Neuronal stem cell (in vitro differentiated cells): ENCODE measurements around the gene C11orf52.

Experiments used
- DNase-seq: peaks from one replicate; pipeline ENCODE4 v3.0.0-alpha.2; 2013; ENCODE audit warnings: low spot score
- H2AFZ ChIP-seq: one replicate; pipeline ENCODE4 v1.6.1; 2013; ENCODE audit warnings: mild to moderate bottlenecking, low read length, inconsistent platforms
- H2AK5ac ChIP-seq: 2 replicates; pipeline ENCODE4 v1.6.1; 2013; ENCODE audit warnings: low read depth, mild to moderate bottlenecking, inconsistent platforms, low read length, moderate library complexity, mixed read lengths
- H2BK120ac ChIP-seq: 2 replicates; pipeline ENCODE4 v1.6.1; 2013; ENCODE audit warnings: low read depth, mild to moderate bottlenecking, inconsistent platforms, low read length, moderate library complexity, mixed read lengths
- H2BK12ac ChIP-seq: one replicate; pipeline ENCODE4 v1.6.1; 2013; ENCODE audit warnings: low read length, inconsistent platforms
- H2BK15ac ChIP-seq: 2 replicates; pipeline ENCODE4 v1.6.1; 2013; ENCODE audit warnings: mild to moderate bottlenecking, low read length, inconsistent platforms, mixed read lengths
- H2BK5ac ChIP-seq: one replicate; pipeline ENCODE4 v1.6.1; 2013; ENCODE audit warnings: inconsistent platforms, mild to moderate bottlenecking, low read length, moderate library complexity
- H3K14ac ChIP-seq: one replicate; pipeline ENCODE4 v1.6.1; 2013; ENCODE audit warnings: low read length, inconsistent platforms
- H3K18ac ChIP-seq: 2 replicates; pipeline ENCODE4 v1.6.1; 2013; ENCODE audit warnings: low read length, inconsistent platforms
- H3K23ac ChIP-seq: 2 replicates; pipeline ENCODE4 v1.6.1; 2013; ENCODE audit warnings: low read depth, mild to moderate bottlenecking, mixed read lengths, low read length, inconsistent platforms; ENCODE audit not compliant: poor library complexity
- H3K27ac ChIP-seq: replicated peaks from 3 replicates; pipeline ENCODE4 v1.5.1; 2013; ENCODE audit warnings: low read length, inconsistent platforms
- H3K27me3 ChIP-seq, 3 experiments: 2 replicates each; pipeline ENCODE4 v1.6.1; 2013; ENCODE audit warnings: low read length in 3 of 3, mild to moderate bottlenecking in 2 of 3, inconsistent platforms in 1 of 3, low read depth in 1 of 3, mixed read lengths in 1 of 3, moderate library complexity in 1 of 3; ENCODE audit not compliant: control insufficient read depth in 3 of 3, insufficient read depth in 3 of 3
- H3K36me3 ChIP-seq, 2 donors: replicated peaks in 1 of 2; 2 replicates each; pipeline ENCODE4 v1.6.1; 2013; ENCODE audit warnings: low read length in 2 of 2; ENCODE audit not compliant: control insufficient read depth in 2 of 2, insufficient read depth in 2 of 2
- H3K4ac ChIP-seq: 2 replicates; pipeline ENCODE4 v1.6.1; 2013; ENCODE audit warnings: inconsistent platforms, mild to moderate bottlenecking, low read length, moderate library complexity
- H3K4me1 ChIP-seq, 2 donors: 1 replicate in 1 of 2; 2 replicates in 1 of 2; pipeline ENCODE4 v1.6.1; 2013; ENCODE audit warnings: low read length in 2 of 2, low read depth in 1 of 2; ENCODE audit not compliant: control insufficient read depth in 2 of 2, insufficient read depth in 1 of 2
- H3K4me2 ChIP-seq: one replicate; pipeline ENCODE4 v1.6.1; 2013; ENCODE audit warnings: mild to moderate bottlenecking, low read length, inconsistent platforms; ENCODE audit not compliant: insufficient read depth, poor library complexity, severe bottlenecking
- H3K4me3 ChIP-seq, 2 donors: 2 replicates each; pipeline ENCODE4 v1.5.1; 2013; ENCODE audit warnings: low read length in 2 of 2, mild to moderate bottlenecking in 2 of 2, inconsistent platforms in 1 of 2, moderate library complexity in 1 of 2
- H3K79me1 ChIP-seq: one replicate; pipeline ENCODE4 v1.6.1; 2013; ENCODE audit warnings: low read depth, mild to moderate bottlenecking, inconsistent platforms, low read length, moderate library complexity
- H3K9ac ChIP-seq: one replicate; pipeline ENCODE4 v1.6.1; 2013; ENCODE audit warnings: mild to moderate bottlenecking, low read depth, low read length, inconsistent platforms; ENCODE audit not compliant: poor library complexity
- H3K9me3 ChIP-seq, 2 donors: replicated peaks in 1 of 2; 2 replicates each; pipeline versions ENCODE3 to v1.6.1; 2013; ENCODE audit warnings: low read length in 2 of 2, mild to moderate bottlenecking in 2 of 2, inconsistent platforms in 1 of 2, low read depth in 1 of 2, mixed read lengths in 1 of 2, moderate library complexity in 1 of 2; ENCODE audit not compliant: control insufficient read depth in 2 of 2, insufficient read depth in 1 of 2
- H4K8ac ChIP-seq: one replicate; pipeline ENCODE4 v1.6.1; 2013; ENCODE audit warnings: low read depth, mild to moderate bottlenecking, inconsistent platforms, low read length, moderate library complexity
- H4K91ac ChIP-seq: one replicate; pipeline ENCODE4 v1.6.1; 2013; ENCODE audit warnings: low read length, low read depth, mild to moderate bottlenecking, inconsistent platforms; ENCODE audit not compliant: poor library complexity
- WGBS, 2 donors: extraction: QIAGEN DNeasy Blood & Tissue Kit; methylation state at CpG; one replicate each; pipeline ENCODE4 v1.1.7; 2013; ENCODE audit warnings: missing lambda C conversion rate in 2 of 2, mixed read lengths in 1 of 2; ENCODE audit not compliant: insufficient read length in 2 of 2, insufficient replicate concordance in 1 of 2; ENCODE audit errors: extremely low coverage in 2 of 2; 5-methylcytosine and 5-hydroxymethylcytosine counted together

The C11orf52 gene

DNA sequence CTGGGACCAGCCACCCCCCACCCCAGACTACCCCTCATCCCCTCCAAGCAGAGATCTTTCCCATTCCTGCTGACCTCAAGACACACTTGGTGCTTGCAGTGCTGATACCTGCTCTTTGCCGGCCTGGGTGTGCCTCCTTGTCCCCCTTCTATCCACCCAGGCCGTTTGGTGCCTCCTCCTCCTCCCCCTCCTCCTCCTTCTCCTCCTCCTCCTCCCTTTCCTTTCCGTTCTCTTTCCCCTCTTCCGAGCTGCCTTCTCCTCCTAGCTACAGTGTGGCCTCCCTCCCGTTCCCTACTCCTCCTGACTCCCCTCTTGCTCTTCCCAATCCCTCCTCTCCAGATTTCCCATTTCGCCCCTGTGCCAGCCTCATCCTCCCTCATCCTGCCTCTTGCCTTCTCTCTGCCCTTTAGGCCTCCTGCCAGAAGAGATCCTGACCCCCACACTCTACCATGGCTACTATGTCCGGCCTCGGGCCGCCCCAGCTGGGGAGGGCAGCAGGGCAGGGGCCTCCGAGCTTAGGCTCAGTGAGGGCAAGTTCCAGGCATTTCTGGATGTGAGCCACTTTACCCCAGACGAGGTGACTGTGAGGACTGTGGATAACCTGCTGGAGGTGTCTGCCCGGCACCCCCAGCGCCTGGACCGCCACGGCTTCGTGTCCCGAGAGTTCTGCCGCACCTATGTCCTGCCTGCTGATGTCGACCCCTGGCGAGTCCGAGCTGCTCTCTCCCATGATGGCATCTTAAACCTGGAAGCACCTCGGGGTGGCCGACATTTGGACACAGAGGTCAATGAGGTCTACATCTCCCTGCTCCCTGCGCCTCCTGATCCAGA, 5.5 kb upstream of the C11orf52 start:
- peaks cover 5 to 13% of the 10 kb centered on the region in 2 donors for H3K4me1 ChIP-seq
- H2BK120ac ChIP-seq: no peak overlapping the region
- no peak overlapping the region for H4K91ac ChIP-seq
- H3K23ac ChIP-seq: peak overlapping the region; percentile 4
- H2BK15ac ChIP-seq: peak overlapping the region; percentile 40
- no peak overlapping the region for H4K8ac ChIP-seq
- no peak overlapping the region for H3K14ac ChIP-seq
- H2AFZ ChIP-seq: peak overlapping the region; percentile 53
- H3K4me2 ChIP-seq: no peak overlapping the region
- no peak overlapping the region for H3K27ac ChIP-seq
- no CpG with 5 or more reads among the region's 24 CpGs for WGBS, 2 donors
- H3K18ac ChIP-seq: peak overlapping the region; percentile 5
- H3K79me1 ChIP-seq: no peaks in the 10 kb centered on the region
- no peak overlapping the region for H2BK5ac ChIP-seq
- H2AK5ac ChIP-seq: peak overlapping the region; percentile 33
- H3K4me3 ChIP-seq: no peak overlapping the region
- no peaks in the 10 kb centered on the region for H3K27me3 ChIP-seq
- no peak overlapping the region for H2BK12ac ChIP-seq
- H3K36me3 ChIP-seq: no peaks in the 10 kb centered on the region
- no peaks in the 10 kb centered on the region for H3K9me3 ChIP-seq
- DNase-seq: no peak
- no peak overlapping the region for H3K9ac ChIP-seq
- peak overlapping the region; percentile 17 for H3K4ac ChIP-seq

DNA sequence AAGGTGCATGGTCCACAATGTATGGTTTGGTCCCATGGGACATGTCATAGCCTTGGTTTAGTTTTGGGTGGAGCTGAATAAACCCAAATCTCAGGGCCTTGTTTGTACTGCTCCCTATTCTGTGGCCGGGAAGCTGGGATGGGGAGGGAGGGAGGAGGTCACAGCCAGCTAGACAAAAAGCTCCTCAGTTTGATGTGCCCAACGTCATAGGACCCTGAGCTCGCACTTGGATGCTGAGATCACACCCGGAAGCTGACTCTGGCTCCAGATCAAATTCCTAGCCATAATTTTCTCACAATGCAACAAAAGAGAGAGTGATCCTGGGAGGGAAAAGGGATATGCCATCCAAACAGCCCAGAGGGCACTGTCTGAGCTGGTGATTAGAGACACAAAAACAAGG, 4.7 kb upstream of the C11orf52 start:
- no peak for DNase-seq
- Histone ChIP-seq H3K4me2 (no peak overlapping the region), H2BK12ac (no peak overlapping the region), H4K91ac (no peak overlapping the region), H2AK5ac (peak overlapping the region; percentile 33), H3K23ac (no peak overlapping the region), H2BK5ac (no peak overlapping the region), H2AFZ (peak overlapping the region; percentile 53), H4K8ac (no peak overlapping the region), H3K36me3 (no peaks in the 10 kb centered on the region), H3K79me1 (no peaks in the 10 kb centered on the region), H2BK120ac (no peak overlapping the region), H3K27me3 (no peaks in the 10 kb centered on the region), H3K9ac (no peak overlapping the region), H3K4me1 (peaks cover 8 to 16% of the 10 kb centered on the region in 2 donors), H3K4me3 (no peak overlapping the region), H3K18ac (no peak overlapping the region), H3K4ac (peak overlapping the region; percentile 17), H2BK15ac (no peak overlapping the region), H3K14ac (no peak overlapping the region), H3K27ac (no peak overlapping the region), H3K9me3 (no peaks in the 10 kb centered on the region)
- no CpG with 5 or more reads among the region's 4 CpGs for WGBS, 2 donors

DNA sequence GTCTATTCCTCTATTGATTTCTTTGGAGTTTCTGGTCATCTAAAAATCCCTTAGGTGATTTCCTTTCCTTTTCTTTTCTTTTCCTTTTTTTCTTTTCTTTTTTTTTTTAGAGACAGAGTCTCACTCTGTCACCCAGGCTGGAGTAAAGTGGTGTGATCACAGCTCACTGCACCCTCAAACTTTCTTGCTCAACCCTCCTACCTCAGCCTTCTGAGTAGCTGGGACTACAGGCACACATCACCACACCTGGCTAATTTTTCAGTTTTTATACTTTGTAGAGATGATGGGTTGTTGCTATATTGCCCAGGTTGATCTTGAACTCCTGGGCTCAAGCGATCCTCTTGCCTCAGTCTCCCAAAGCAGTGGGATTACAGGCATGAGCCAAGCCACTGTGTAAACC, 1.9 kb upstream of the C11orf52 start:
- H2AK5ac ChIP-seq: no peak overlapping the region
- no peak overlapping the region for H2BK120ac ChIP-seq
- no peak overlapping the region for H3K4me2 ChIP-seq
- H3K18ac ChIP-seq: no peak overlapping the region
- H3K27me3 ChIP-seq: no peaks in the 10 kb centered on the region
- H3K14ac ChIP-seq: no peak overlapping the region
- no CpG with 5 or more reads among the region's 1 CpG for WGBS, 2 donors
- H3K36me3 ChIP-seq: no peaks in the 10 kb centered on the region
- H2BK15ac ChIP-seq: no peak overlapping the region
- no peak overlapping the region for H3K4me3 ChIP-seq
- H3K4ac ChIP-seq: no peak overlapping the region
- H3K27ac ChIP-seq: no peak overlapping the region
- H4K8ac ChIP-seq: no peak overlapping the region
- H3K4me1 ChIP-seq: peaks cover 8 to 12% of the 10 kb centered on the region in 2 donors
- DNase-seq: no peak
- no peak overlapping the region for H2BK5ac ChIP-seq
- no peak overlapping the region for H3K23ac ChIP-seq
- no peak overlapping the region for H3K9ac ChIP-seq
- no peaks in the 10 kb centered on the region for H3K79me1 ChIP-seq
- no peak overlapping the region for H2BK12ac ChIP-seq
- no peaks in the 10 kb centered on the region for H3K9me3 ChIP-seq
- H4K91ac ChIP-seq: no peak overlapping the region
- H2AFZ ChIP-seq: no peak overlapping the region

DNA sequence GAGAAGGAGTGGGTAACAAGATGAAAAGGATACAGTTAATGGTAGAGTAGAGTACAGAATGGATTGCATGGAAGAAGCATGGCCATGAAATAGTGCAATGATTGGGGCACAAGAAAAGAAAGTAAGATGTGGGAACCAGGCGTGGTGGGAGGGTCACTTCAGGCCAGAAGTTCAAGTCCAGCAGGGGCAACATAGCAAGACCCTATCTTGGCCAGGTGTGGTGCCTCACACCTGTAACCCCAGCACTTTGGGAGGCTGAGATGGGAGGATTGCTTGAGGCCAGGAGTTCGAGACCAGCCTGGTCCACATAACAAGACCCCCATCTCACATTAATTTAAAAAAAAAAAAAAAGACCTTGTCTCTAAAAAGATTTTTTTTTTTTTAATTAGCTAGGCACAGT, 1.4 kb upstream of the C11orf52 start:
- H2BK120ac ChIP-seq: no peak overlapping the region
- H2BK15ac ChIP-seq: no peak overlapping the region
- H3K4me3 ChIP-seq: no peak overlapping the region
- no peaks in the 10 kb centered on the region for H3K79me1 ChIP-seq
- peaks cover 3 to 6% of the 10 kb centered on the region in 2 donors for H3K4me1 ChIP-seq
- WGBS, 2 donors: no CpG with 5 or more reads among the region's 2 CpGs
- H3K4ac ChIP-seq: no peak overlapping the region
- no peak overlapping the region for H4K91ac ChIP-seq
- H3K9ac ChIP-seq: no peak overlapping the region
- H3K9me3 ChIP-seq: no peaks in the 10 kb centered on the region
- no peaks in the 10 kb centered on the region for H3K27me3 ChIP-seq
- H3K23ac ChIP-seq: no peak overlapping the region
- H3K14ac ChIP-seq: no peak overlapping the region
- H2BK5ac ChIP-seq: no peak overlapping the region
- H2AFZ ChIP-seq: no peak overlapping the region
- H3K4me2 ChIP-seq: no peak overlapping the region
- H3K36me3 ChIP-seq: no peaks in the 10 kb centered on the region
- no peak overlapping the region for H3K27ac ChIP-seq
- no peak for DNase-seq
- no peak overlapping the region for H2AK5ac ChIP-seq
- H2BK12ac ChIP-seq: no peak overlapping the region
- H3K18ac ChIP-seq: no peak overlapping the region
- no peak overlapping the region for H4K8ac ChIP-seq
